HG02798 (cell line): ENCODE results near the gene HSD17B12.

ENCODE experiments used
- ATAC-seq: cut with Tn5 transposase; IDR thresholded peaks from one replicate; pipeline ENCODE4 v1.9.1; 2021; ENCODE audit warnings: mild to moderate bottlenecking; ENCODE audit not compliant: unreplicated experiment, poor library complexity

HSD17B12 gene

DNA sequence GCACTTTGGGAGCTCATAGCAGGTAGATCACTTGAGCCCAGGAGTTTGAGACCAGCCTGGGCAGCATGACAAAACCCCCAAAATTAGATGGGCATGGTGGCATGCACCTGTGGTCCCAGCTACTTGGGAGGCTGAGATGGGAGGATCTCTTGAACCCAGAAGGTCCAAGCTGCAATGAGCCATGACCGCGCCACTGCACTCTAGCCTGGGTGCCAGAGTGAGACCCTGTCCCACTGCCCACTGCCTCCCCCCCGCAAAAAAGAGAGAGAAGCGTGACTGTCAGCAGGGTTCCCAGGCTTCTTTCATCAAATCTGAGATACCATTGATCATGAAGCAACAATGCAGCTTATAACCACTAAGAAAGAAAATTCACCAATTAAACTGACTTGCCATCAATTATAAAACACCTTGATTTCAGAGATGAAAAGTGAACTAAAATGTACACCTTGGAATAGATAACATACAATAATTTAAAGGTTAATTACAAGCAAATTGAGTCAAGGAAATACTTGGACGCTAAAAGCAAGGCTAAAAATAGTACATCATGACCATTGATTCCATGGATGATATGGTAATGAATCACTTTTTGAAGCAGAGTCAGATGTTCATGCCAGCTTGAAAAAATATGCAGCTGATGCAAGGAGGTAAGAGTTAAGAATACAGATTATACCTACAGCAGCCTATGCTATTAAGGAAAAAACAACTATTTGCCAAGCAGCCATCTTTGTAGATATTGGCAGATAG lies 109.3 kb downstream of the HSD17B12 start:
- no peak for ATAC-seq

DNA sequence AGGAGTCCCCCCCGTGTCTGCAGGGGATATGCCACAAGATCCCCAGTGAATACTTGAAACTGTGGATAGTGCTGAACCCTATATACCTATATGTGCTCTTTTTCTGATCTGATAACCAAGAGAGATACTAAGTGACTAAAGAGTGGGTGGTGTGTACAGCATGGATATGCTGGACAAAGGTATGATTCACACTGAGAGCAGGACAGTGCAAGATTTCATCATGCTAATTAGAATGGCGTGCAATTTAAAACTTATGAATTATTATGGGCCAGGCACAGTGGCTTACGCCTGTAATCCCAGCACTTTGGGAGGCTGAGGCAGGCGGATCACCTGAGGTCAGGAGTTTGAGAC lies 109.9 kb downstream of the HSD17B12 start:
- ATAC-seq, result no peak

DNA sequence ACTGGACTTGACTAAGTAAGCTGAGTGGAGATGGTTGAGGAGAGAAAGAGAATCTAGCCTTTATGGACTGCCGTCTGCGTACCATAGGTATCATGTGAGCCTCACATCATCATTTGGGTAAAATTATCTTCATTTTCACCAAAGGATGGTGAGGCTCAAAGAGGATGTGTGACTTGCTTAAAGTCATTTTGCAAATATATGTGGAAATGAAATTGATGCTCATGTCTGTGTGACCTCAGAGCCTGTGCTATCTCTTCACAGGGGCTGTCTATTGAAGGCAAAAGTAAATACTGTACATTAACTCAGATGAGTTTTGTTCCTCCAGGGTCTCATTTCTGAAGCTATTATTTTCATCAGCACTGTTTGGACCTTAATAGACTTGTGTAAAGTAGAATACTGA lies 116.8 kb downstream of the HSD17B12 start:
- ATAC-seq, result no peak

DNA sequence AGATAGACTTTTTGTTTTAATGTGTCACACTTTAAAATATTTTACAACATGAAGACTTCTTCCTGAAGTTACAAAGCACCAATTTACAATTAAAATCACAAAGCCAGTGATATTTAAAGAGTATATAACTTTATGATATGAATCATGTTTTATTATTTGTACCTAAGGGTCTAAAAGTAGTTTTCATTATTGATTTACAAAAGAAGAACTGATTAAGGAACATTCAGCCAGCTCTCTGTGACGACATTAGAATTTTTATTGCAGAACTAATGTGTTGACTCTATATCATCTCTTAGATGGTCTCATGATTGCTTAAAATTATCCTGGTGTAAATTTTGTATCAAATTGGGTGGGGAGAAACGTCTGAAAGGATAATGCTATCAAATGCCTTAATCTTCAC lies 117.3 kb downstream of the HSD17B12 start:
- no peak for ATAC-seq

DNA sequence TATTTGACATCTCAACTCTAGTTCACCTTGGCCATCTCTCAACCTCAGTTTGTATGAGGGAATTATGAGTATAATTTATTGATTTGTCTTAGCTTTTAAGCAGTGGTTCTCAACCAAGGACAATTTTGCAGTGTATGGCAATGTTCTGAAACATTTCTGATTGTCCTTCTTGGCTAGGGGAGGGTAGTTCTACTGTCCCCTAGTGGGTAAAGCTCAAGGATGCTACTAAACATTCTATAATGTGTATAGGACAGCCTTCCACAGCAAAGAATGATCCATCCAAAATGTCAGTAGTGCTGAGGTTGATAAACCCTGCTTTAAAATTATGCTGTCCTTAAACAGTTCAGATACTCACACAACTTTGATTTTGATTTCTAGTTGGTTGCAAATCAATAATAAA lies 122.0 kb downstream of the HSD17B12 start:
- no peak for ATAC-seq

DNA sequence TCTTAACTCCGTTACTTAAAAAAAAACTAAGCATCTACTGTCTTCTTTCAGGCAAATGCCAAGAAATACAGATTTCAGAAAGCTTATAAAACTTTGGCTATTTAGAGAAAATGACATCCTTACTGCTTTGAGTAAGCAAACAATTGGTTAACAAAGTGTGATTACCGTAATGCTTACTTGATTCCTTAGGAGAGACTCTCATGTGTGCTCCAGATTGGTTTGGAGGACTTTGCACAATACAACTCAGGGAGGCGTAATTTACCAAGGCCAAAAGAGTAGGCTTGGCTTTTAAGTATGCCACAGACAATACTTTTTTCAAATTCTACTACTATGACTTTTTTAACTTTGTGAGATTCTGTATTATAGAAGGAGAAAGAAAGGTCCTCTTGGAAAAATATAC lies 123.2 kb downstream of the HSD17B12 start:
- no peak for ATAC-seq

DNA sequence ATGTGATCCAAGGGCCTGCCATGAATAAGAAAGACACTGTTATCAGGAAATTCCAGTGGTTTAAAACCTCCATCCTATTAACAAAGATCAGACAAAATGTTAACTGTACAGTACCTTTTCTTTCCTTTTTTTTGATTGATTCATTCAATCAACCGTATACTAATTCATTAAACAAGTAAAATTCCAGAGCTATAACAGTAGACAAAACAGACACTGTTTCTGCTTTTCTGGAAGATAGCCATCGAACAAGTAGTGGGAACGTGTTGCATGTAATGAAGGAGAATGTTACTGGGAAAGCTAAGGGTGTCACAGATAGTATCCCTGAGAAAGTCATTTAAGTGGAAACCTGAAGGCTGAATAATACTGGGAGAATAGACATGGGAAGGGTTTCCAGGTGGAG lies 126.4 kb downstream of the HSD17B12 start:
- ATAC-seq, result no peak

DNA sequence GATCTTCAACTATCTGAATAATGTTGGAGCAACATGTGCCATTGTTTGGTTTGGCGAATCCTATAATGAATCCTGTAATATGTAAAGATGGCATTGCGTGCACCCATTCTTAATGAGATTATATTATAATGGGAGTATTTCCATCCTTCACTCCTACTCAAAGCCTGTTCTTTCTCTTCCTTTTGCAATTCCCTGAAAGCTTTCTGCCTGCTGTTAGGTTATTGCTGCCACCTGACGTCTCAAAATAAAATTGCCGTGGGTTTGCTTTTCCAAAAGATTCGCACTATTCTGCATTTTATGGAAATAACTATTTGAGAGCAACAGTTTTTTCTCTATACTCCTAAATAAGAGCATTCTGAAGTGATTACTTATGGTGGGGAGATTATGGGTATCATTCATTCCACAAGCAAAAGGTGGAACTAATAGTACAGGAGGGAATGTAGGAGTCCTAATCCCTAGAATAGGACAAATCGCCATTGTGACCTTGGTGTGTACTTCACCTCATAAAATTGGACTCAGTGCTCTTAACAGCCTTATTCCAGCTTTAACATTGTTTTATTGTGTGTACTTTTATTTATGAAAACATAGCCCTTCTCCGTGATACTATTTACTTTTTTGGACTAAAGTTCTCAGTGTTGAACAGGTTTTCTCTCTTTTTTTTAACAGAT lies 130.5 kb downstream of the HSD17B12 start:
- no peak for ATAC-seq

DNA sequence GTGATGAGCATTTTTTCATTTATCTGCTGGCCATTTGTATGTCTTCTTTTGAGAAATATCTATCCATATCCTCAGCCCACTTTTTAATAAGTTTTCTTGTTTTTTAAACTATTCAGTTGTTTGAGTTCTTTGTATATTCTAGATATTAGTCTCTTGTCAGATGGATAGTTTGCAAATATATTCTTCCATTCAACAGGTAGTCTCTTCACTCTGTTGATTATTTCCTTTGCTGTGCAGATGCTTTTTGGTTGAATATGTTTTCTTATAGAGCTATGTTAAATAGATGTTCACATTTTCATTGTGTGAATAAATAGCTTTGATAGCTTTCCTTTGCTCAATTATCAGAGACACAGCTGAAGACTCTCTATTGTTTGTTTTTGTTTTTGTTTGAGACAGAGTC lies 131.9 kb downstream of the HSD17B12 start:
- ATAC-seq, result no peak

DNA sequence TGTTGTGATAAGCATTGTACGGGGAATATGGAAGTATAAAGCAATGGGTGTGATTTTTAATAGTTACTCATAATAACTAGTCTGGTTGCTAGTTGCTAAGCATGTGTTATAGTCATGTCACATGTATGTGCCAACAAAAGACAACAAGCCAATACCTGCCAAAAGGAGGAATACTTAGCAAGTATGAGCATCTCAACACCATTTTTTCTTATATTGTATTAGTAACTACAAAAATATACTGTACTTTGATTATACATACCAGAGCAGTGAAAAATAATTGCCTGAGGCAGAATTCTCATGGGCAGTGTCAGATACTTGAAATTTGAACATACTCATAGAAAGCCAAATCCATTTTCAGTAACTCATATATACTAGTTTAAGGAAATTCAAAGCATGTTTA lies 137.7 kb downstream of the HSD17B12 start:
- ATAC-seq, result no peak

DNA sequence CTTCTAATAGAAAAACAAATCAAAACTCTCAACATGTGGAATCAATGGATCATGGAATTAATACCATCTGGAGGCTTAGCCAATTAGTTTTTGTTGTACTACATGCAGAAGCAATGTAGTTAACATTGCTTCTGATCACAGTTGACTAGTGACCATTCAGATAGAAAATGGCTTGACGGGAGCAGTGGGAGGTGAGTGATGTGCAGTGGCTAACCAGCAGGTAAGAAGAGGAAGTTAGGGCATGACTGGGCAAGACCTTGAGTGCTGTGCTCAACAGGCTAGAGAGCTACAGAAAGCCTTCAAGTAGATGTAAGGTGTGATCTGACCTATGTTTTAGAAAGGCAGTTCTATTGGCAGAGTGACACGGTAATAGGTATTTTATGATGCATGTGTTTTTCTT lies 139.4 kb downstream of the HSD17B12 start:
- peak; percentile 47 for ATAC-seq

DNA sequence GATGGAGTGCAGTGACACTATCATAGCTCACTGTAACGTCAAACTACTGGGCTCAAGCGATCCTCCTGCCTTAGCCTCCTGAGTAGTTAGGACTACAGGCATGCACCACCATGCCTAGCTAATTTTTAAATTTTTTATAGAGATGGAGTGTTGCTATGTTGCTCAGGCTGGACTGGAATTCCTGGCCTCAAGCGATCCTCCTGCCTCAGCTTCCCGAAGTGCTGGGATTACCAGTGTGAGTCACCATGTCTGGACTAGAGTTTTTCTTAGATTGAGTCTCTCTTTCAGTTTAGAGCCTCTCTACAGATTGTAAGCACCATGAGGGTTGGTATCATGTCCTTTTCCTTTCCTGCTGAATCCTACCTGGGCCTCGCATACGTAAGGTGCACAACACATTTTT lies 142.8 kb downstream of the HSD17B12 start:
- ATAC-seq, result no peak

DNA sequence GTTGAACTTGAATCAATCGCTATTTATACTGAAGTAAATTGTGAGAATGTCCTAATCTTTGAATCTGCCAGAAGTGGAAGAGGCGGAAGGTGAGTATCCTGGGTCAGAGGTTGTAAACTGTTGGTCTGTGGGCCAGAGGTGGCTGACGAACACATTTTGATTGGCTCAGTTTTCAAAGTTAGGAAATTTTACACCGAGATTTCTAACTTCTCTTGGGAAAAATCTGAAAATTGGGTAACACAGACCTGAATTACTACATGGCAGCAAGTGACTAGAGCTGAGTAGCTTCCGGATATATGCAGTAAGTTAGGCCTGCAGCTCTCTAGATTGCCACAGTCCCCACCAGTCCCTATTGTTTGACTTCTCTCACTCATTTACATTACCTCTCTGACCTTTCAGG lies 143.3 kb downstream of the HSD17B12 start:
- ATAC-seq, result no peak

DNA sequence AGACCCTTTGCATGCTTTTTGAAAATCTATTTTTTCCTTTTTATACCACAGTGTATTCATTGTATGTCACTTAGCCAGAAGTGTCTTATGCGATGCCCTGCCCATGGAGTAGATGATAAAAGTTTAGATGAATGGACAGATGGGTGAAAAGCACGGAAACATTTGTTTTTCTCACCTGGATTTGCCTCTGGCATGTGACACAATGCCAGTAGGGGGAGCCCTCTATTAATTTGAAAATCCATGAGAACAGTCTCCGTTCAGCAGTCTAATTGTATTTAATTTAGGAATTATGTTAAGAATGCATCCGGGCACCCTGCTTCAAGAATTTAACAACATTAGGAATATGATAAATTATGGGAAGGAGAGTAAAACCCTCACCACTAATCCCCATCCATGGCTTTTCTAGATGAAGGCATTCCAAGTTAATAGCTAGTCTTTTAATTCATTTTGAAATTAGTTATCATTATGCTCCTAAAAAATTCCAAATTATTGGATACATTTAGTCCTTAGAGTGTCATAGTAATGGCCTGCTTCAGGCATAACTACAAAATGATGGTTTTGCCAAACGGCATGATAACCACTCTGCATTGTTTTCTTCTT lies 144.8 kb downstream of the HSD17B12 start:
- no peak for ATAC-seq

DNA sequence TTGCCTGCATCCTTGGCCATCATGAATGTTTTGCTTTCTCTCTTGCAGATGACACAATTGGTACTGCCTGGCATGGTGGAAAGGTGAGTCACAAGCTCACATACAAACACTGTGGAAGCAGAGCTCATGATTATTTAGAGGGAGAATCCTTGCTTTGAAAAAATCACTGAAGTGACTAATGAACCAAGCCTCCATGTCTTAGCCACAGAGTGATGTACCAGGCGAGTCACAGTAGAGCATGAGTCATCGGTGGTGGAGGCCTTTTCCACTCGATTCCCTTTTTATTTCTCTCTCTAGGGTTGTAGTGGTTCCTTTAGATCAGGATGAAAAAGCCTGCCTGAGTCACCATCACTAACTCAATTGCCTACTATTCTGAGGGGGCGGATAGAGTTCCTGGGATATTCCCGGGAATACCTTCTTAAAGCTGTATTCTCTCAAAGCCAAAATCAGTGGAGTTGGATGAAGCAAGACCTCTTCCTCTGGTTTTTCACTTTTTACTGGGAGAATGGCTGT lies 150.4 kb downstream of the HSD17B12 start:
- peak; percentile 31 for ATAC-seq

DNA sequence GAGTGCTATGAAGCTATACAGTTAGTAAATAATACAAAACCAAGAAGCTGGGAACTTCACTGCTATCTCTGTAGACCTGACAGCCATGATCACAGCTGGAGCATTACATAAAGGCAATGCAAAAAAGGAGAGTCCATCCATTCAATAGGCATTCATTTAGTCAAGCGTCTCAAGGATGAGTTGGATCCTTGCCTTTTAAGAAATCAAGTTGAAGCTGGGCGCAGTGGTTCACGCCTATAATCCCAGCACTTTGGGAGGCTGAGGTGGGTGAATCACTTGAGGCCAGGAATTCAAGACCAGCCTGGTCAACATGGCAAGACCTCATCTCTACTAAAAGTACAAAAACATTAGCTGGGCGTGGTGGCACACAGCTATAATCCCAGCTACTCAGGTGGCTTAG lies 152.0 kb downstream of the HSD17B12 start:
- ATAC-seq, result no peak

DNA sequence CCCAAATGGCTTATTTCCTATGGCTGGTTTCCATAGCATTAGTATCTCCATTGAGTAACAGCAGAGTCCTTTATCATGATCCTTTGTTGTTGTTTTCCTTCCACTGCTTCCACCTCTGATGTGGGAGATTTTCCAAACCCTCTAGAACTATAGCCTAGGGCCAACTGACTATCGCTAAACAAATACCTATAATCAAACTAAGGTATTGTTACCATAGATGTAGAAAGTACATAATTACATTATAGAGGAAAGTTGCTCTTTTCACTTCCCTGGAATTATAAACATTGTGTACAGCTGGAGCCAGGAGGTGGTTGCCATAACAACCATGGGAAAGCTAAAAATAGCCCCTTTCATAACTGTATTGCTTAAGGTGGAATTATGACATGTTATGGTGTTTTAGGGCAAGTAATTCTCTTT lies 153.1 kb downstream of the HSD17B12 start:
- no peak for ATAC-seq

DNA sequence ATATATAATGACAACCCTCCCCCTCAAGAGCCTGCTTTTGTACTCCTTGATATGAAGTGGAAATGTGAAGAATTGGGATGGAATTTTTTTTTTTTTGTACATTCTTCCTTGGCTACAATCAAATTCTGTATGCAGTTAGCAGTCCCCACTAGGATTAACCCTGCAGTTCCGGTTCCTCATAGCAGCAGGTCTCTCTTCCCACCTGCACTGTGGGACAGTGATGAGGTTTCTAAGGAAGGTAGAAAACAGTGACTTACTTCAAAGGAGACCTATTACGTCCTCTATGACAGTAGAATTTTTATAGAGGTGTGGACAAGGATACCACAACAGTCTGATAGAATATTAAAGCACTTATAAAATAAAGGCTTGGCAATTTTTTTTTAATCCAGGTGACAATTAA lies 153.7 kb downstream of the HSD17B12 start:
- ATAC-seq, result no peak

DNA sequence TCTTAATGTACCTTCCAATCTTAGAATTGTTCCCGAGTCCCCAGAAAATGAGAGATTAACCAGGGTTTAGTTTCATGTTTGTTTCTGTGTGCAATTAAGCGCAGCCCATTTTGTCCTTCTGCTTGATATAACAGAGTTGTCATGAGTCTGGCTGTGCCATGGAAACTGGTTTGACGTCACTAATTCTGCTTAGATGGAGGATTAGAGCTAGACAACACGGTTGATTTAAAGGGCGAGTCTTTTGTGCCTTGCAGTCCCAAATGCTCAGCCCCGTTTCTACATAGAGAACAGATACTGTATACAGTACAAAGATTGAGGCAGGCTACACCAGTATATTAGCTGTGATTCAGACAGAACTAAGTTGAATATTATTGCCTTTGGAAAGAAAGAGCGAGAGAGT lies 154.6 kb downstream of the HSD17B12 start:
- ATAC-seq, result no peak

DNA sequence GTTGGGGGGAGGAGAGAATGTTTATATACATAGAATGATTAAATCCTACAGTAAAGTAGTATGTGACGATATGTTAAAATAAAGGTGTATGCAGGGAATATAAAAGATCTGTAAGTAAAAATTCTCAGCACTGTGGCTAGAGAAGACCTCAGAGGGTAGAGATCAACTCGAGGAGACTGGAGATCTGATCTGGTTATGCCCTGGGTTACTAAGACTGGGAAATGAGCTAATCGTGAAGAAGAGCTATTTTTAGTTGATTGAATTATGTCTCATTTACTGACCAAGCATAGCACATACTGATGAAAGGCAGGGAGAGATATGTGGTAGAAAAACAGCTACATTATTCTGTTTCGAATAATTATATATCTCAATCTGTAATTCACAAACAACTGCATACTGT lies 157.3 kb downstream of the HSD17B12 start:
- ATAC-seq, result no peak

DNA sequence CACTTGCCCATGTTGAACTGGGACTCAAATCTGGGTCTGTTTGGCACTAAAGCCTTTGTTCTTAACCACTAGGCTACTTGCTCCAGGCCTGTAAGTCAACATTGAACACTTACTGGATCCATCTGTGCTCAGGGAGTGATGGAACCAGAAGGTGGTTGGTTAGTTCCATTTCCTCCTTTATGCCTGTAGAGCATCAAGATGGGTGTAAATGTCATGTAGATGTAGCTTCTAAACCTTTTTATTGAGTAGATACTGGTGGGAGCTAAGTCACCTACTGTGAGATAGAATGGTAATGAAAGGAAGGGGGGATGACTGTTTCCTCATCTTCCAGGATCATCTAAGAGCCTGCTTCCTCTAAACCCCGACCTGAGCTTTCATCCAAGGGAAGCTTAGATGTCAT lies 161.5 kb downstream of the HSD17B12 start:
- ATAC-seq, result no peak

DNA sequence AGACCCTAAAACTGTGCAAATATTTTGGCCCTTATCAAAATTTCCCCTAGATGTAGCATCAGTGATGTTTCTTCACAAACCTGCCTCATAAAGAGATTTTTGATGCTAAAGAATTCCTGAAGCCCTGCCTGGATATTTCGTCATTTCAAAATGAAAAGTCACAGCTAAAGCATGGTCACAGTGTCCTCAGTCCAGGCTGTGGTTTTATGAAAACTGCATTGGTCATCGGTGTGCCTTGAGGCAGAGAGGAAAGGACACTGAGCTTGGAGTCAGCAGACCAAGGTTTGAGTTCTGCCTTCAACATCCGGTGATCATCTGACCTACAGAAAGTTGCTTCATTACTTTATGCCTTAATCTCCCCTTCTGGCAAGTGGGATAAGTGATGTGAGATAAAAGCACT lies 165.3 kb downstream of the HSD17B12 start:
- ATAC-seq, result no peak
